Stimulated activated naive B cell treated with anti-CD40 and anti-IgM and Interleukin-4, amounts not matched to agents 10 μg/mL and 1 μg/mL and 100 μg/mL, for 72 hours (primary cell): Measurements from ENCODE around the gene REC8.

Source experiments
- ATAC-seq, 2 donors: fragments of 150-1000 bp; cut with Tn5 transposase; replicated peaks; 2 replicates each; pipeline ENCODE4 v1.10.0; 2021; ENCODE audit warnings: moderate library complexity in 1 of 2
- DNase-seq: peaks from one replicate; pipeline ENCODE4 v3.0.0; 2021
- H3K27ac Mint-ChIP-seq: one replicate; pipeline ENCODE4 v1.8.0; 2022; ENCODE audit warnings: mild to moderate bottlenecking, mixed read lengths
- H3K27me3 Mint-ChIP-seq, 2 donors: one replicate each; pipeline ENCODE4 v1.8.0; 2022; ENCODE audit warnings: mixed read lengths in 2 of 2
- H3K36me3 Mint-ChIP-seq, 2 donors: one replicate each; pipeline ENCODE4 v1.8.0; 2022; ENCODE audit warnings: mixed read lengths in 2 of 2, mild to moderate bottlenecking in 1 of 2
- H3K4me1 Mint-ChIP-seq, 2 donors: one replicate each; pipeline ENCODE4 v1.8.0; 2022; ENCODE audit warnings: mixed read lengths in 2 of 2, mild to moderate bottlenecking in 1 of 2
- H3K4me3 Mint-ChIP-seq, 2 donors: one replicate each; pipeline ENCODE4 v1.8.0; 2022; ENCODE audit warnings: mild to moderate bottlenecking in 2 of 2, mixed read lengths in 2 of 2, moderate library complexity in 1 of 2
- H3K9me3 Mint-ChIP-seq, 2 donors: one replicate each; pipeline ENCODE4 v1.8.0; 2022; ENCODE audit warnings: mixed read lengths in 2 of 2, mild to moderate bottlenecking in 1 of 2

The REC8 gene, protein sequence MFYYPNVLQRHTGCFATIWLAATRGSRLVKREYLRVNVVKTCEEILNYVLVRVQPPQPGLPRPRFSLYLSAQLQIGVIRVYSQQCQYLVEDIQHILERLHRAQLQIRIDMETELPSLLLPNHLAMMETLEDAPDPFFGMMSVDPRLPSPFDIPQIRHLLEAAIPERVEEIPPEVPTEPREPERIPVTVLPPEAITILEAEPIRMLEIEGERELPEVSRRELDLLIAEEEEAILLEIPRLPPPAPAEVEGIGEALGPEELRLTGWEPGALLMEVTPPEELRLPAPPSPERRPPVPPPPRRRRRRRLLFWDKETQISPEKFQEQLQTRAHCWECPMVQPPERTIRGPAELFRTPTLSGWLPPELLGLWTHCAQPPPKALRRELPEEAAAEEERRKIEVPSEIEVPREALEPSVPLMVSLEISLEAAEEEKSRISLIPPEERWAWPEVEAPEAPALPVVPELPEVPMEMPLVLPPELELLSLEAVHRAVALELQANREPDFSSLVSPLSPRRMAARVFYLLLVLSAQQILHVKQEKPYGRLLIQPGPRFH

DNA sequence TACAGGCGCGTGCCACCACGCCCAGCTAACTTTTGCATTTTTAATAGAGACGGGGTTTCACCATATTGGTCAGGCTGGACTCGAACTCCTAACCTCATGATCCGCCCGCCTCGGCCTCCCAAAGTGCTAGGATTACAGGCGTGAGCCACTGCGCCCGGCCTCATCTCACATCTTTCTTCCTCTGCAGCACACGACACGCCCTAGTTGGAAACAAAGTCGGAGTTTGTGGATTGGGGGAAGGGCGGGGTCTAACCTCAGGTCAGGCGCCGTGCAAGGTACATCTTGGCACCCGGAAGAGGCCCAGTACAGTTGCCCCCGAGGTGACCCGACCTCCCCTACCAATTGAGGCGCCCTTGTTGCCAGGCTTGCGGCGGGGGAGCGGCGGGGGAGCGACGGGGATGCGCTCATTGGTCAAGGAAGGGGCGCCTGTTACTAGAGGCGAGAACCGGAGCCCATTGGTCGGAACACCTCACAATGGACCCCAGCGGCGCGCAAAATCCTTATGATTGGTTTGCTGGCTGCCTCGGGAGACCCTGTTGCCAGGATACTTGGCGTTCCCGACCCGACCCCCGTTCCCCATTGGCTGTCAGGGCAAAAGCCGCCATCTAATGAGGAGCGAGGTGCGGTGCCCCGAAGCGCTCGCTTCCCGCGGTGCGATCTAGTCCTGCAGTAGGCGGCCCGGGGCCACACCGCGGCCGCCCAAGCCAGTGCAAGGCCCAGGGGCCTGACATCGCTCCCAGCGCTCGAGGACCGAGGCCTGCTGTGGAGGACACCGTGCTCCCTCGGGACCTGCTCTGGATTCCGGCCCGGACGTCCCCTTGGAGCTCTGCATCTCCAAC lies at the start of gene REC8:
Gene REC8, plus strand, starts transcription at position 659 of the 839 bp plus-strand sequence. CDS start 473 bp downstream, outside the sequence.
- Mint-ChIP-seq H3K27me3 (no peaks in the 10 kb centered on the region), H3K27ac (peak within 1 kb of the TSS; percentile 75), H3K4me1 (peaks cover 15 to 29% of the 10 kb centered on the region in 2 donors), H3K4me3 (peak within 1 kb of the TSS; percentile 84 to 99), H3K36me3 (peaks cover 22 to 31% of the 10 kb centered on the region in 2 donors), H3K9me3 (no peaks in the 10 kb centered on the region)
- ATAC-seq (peak; percentile 87 to 90), DNase-seq (peak; percentile 71)

DNA sequence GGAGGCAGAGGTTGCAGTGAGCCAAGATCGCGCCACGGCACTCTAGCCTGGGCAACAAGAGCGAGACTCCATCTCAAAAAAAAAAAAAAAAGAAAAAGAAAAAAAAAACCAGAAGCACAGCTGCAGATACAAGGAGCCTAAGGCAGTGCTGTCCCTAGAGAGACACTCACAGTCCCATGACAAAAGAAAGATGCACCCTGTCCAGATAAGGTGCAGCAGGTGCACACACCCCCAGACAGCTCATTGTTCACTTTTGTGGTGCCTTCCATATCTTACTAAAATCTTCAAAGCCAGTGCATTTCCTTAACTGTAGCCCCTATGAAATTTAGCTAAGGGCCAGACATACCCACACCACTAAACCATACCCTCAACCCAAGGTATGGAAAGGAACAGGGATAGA lies 49.5 kb upstream of the REC8 start:
- DNase-seq: no peak
- Mint-ChIP-seq H3K4me3 (no peak overlapping the region), H3K36me3 (peaks cover 38 to 57% of the 10 kb centered on the region in 2 donors), H3K27ac (peak overlapping the region; percentile 98), H3K9me3 (no peaks in the 10 kb centered on the region), H3K27me3 (no peaks in the 10 kb centered on the region), H3K4me1 (peaks cover 27 to 32% of the 10 kb centered on the region in 2 donors)
- no peak for ATAC-seq

DNA sequence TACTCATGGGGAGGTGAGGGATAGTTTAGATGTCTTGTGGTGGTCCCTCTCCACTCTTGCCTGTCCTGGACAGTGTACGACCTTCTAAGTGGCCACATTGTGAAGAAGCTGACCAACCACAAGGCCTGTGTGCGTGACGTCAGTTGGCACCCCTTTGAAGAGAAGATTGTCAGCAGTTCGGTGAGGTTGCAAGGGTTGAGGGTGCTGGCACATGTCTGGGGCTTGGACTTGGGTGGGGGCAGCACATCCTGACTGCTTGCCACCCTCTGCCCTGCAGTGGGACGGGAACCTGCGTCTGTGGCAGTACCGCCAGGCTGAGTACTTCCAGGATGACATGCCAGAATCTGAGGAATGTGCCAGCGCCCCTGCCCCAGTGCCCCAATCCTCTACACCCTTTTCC lies 49.0 kb upstream of the REC8 start:
- H3K4me1 Mint-ChIP-seq: peaks cover 26 to 35% of the 10 kb centered on the region in 2 donors
- no peaks in the 10 kb centered on the region for H3K27me3 Mint-ChIP-seq
- DNase-seq (no peak), ATAC-seq (no peak)
- peaks cover 38 to 53% of the 10 kb centered on the region in 2 donors for H3K36me3 Mint-ChIP-seq
- peak overlapping the region in 1 of 2 donors; percentile 69 for H3K4me3 Mint-ChIP-seq
- no peaks in the 10 kb centered on the region for H3K9me3 Mint-ChIP-seq
- peak overlapping the region; percentile 98 for H3K27ac Mint-ChIP-seq

DNA sequence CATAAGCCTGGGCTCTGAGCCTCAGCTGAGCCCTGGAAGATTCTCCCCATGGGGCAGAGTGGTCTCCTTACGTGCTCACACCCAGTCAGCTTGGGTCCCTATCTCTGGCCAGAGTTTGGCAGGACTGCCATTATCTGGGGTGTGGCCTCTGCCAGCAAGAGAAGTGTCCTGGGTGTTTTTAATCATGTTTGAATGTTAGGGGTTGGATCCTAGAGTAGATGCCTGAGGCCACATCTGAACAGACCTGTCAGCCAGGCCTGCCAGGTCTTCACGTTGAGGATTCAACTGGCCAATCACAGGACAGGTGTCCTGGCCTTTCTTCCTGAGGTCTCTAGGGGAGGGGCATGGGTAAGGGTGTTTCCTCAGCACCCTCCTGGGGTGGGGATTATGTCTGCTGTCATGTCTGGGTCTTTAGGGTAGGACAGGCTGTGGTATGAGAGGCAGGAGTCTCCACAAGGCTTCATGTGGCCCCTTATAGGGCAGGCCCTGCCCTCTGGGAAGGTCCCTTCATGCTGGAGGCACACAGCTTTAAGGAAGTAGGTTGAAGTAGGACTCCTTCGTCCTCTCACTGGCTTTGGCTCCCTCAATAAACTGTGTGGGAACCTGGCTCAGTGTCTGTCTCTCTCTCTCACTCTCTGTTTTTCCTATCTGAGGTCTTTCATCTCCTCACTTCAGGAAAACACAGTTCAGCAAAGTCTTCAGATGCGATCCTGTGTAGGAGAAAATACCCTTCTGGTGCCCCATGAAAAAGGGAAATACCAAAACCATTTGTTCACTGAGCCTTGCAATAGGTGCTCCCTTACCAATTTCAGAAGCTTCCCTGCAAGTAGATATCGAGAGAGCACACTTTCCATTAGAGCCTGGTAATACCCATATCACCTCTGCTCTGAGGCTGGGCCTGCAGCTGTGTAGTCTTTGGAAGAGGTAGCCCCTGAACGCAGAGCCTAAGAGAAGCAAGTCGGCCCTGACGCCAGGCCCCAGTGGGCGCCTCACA lies 48.2 kb upstream of the REC8 start:
- Mint-ChIP-seq H3K4me1 (peaks cover 23 to 37% of the 10 kb centered on the region in 2 donors), H3K4me3 (peak overlapping the region; percentile 28 to 69), H3K9me3 (no peaks in the 10 kb centered on the region), H3K27ac (peak overlapping the region; percentile 98), H3K27me3 (no peaks in the 10 kb centered on the region), H3K36me3 (peaks cover 33 to 45% of the 10 kb centered on the region in 2 donors)
- ATAC-seq (peak; percentile 95 to 97), DNase-seq (peak; percentile 62)

DNA sequence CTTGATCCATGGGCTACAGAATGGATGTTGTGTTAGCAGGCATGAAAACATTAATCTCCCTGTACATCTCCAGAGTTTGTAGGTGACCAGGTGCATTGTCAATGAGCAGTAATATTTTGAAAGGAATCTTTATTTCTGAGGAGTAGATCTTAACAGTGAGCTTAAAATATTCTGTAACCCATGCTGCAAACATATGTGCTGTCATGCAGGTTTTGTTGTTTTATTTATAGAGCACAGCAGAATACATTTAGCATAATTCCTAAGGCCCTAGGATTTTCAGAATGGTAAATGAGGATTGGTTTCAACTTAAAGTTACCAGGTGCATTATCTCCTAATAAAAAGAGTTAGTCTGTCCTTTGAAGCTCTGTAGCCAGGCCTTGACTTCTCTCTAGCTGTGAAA lies 44.9 kb upstream of the REC8 start:
- H3K27ac Mint-ChIP-seq: no peak overlapping the region
- no peaks in the 10 kb centered on the region for H3K9me3 Mint-ChIP-seq
- H3K36me3 Mint-ChIP-seq: peaks cover 18 to 23% of the 10 kb centered on the region in 2 donors
- DNase-seq (no peak), ATAC-seq (no peak)
- peaks cover 26 to 41% of the 10 kb centered on the region in 2 donors for H3K4me1 Mint-ChIP-seq
- no peaks in the 10 kb centered on the region for H3K27me3 Mint-ChIP-seq
- H3K4me3 Mint-ChIP-seq: no peak overlapping the region

DNA sequence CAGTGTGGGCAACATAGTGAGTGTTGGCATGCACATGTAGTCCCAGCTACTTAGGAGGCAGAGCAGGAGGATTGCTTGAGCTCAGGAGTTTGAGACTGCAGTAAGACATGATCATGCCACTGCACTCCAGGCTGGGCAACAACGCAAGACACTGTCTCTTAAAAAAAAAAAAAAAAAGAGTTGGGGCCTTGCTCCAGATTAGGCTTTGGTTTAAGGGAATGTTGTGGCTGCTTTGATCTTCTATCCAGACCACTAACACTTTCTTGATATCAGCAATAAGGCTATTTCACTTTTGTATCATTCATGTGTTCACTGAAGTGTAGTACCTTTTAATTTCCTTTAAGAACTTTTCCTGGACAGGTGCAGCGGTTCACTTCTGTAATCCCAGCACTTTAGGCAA lies 44.2 kb upstream of the REC8 start:
- Mint-ChIP-seq H3K4me3 (no peak overlapping the region), H3K27ac (no peak overlapping the region), H3K36me3 (peaks cover 15 to 20% of the 10 kb centered on the region in 2 donors), H3K9me3 (no peaks in the 10 kb centered on the region), H3K4me1 (peaks cover 28 to 43% of the 10 kb centered on the region in 2 donors), H3K27me3 (no peaks in the 10 kb centered on the region)
- DNase-seq (no peak), ATAC-seq (no peak)

DNA sequence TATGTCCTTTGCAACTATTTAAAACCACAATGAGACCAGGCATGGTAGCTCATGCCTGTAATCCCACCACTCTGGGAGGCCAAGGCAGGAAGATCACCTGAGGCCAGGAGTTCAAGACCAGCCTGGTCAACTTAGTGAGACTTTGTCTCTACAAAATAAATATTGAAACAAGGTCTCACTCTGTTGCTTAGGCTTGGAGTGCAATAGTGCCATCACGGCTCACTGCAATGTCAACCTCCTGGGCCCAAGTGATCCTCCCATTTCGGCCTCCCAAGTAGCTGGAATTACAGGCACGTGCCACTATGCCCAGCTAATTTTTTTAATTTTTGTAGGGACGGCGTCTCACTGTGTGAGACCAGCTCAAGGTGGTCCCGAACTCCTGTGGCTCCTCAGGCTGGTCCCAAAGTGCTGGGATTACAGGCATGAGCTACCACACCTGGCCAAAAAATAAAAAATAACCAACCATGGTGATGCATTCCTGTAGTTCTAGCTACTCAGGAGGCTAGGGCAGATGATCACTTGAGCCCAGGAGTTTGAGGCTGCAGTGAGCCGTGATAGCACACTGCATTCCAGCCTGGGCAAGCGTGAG lies 42.4 kb upstream of the REC8 start:
- DNase-seq (no peak), ATAC-seq (no peak)
- H3K9me3 Mint-ChIP-seq: no peaks in the 10 kb centered on the region
- H3K4me1 Mint-ChIP-seq: peaks cover 15 to 29% of the 10 kb centered on the region in 2 donors
- peaks cover 4 to 7% of the 10 kb centered on the region in 2 donors for H3K36me3 Mint-ChIP-seq
- H3K27ac Mint-ChIP-seq: no peak overlapping the region
- no peaks in the 10 kb centered on the region for H3K27me3 Mint-ChIP-seq
- H3K4me3 Mint-ChIP-seq: no peak overlapping the region

DNA sequence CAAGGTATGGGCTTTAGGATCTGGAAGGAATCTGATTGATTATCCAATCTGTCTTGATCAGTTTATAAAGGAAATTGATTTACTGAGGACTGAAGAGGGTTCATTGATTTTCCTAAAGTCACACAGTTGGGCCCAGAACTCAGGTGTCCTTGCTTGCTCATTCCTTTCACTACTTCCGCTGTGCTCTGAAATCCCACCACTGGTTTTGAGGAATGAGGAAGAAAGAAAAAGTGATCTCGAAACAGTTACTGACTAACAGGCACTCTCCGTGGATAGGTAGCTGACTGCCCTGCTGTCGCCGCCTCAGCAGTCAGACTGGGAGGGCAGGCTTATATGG lies 41.5 kb upstream of the REC8 start, which contains the start of gene FITM1:
Gene FITM1, plus strand, starts transcription at position 280 of the 337 bp plus-strand sequence. CDS start 905 bp downstream, outside the sequence.
- Mint-ChIP-seq H3K27me3 (no peaks in the 10 kb centered on the region), H3K27ac (peak within 1 kb of the TSS; percentile 42), H3K4me3 (no peak within 1 kb of the TSS), H3K9me3 (no peaks in the 10 kb centered on the region), H3K4me1 (peaks cover 16 to 26% of the 10 kb centered on the region in 2 donors), H3K36me3 (peaks cover under 1 to 5% of the 10 kb centered on the region in 2 donors)
- DNase-seq (no peak), ATAC-seq (no peak)

DNA sequence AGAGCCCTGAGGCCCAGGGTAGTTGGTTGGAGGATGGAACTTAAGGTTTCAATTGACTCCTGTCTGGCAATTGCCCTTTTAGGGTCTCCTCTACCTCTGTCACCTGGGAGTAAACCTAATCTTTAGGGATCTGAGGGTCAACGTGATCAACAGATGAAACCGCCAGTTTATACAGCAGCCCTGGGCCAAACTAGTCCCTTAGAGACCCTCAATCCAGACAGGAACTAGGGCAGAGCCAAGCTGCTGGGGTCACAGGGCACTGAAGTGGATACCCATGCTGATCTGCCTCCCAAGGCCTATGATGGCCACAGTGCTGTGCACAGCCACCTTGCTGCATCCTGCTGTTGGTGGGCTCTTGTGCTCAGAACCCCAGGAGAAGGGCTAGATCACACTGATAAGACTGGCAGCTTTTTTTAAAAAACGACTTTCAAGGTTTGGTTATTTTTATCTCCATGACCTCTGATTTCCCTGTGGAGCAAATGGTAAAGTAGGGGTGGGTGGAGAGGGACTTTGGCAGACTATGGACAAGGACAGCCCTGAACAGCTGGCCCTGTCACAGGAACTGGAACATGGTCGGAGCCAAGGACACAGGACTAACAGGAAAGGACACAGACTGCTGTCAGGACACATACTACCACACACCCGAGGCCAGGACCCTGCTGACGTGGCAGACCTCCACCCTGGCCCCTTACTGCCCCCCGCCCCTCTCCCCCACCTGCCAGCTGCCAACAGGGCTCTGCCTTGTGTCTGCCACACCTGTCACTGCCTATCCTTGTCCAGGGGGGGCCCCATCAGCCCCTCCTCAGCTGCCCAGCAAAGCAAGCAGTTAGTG lies 40.9 kb upstream of the REC8 start:
- Mint-ChIP-seq H3K9me3 (no peaks in the 10 kb centered on the region), H3K4me1 (peaks cover 19 to 29% of the 10 kb centered on the region in 2 donors), H3K36me3 (peaks cover 0 to 5% of the 10 kb centered on the region in 2 donors), H3K27ac (peak overlapping the region; percentile 42), H3K27me3 (no peaks in the 10 kb centered on the region), H3K4me3 (no peak overlapping the region)
- ATAC-seq (no peak), DNase-seq (no peak)

DNA sequence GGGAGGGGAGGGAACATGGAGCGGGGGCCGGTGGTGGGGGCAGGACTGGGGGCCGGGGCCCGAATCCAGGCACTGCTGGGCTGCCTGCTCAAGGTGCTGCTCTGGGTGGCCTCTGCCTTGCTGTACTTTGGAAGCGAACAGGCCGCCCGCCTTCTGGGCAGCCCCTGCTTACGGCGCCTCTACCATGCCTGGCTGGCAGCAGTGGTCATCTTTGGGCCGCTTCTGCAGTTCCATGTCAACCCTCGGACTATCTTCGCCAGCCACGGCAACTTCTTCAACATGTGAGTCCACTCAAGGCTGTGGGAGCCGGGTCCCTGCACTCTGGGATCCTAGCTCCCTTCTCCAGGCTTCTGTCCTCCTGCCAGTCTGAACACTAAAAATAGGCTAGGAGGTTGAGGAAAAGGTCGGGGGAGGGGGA lies 40.3 kb upstream of the REC8 start:
- no peak for DNase-seq
- peaks cover 19 to 31% of the 10 kb centered on the region in 2 donors for H3K4me1 Mint-ChIP-seq
- H3K4me3 Mint-ChIP-seq: no peak overlapping the region
- no peak overlapping the region for H3K27ac Mint-ChIP-seq
- no peaks in the 10 kb centered on the region for H3K27me3 Mint-ChIP-seq
- peaks cover 2 to 7% of the 10 kb centered on the region in 2 donors for H3K36me3 Mint-ChIP-seq
- H3K9me3 Mint-ChIP-seq: no peaks in the 10 kb centered on the region
- no peak for ATAC-seq

DNA sequence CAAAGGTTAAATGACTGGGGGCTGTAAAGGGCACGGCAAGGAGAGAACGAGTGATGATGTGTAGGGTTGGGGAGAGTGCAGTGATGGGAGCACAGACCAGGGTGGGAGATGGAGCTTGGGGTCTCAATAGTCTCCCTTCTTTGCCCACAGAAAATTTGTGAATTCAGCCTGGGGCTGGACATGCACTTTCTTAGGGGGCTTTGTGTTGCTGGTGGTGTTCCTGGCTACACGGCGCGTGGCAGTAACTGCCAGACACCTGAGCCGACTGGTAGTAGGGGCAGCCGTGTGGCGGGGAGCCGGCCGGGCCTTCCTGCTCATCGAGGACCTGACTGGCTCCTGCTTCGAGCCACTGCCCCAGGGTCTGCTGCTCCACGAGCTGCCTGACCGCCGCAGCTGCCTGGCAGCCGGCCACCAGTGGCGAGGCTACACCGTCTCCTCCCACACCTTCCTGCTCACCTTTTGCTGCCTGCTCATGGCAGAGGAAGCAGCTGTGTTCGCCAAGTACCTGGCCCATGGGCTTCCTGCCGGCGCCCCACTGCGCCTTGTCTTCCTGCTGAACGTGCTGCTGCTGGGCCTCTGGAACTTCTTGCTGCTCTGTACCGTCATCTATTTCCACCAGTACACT lies 39.7 kb upstream of the REC8 start:
- Mint-ChIP-seq H3K36me3 (peaks cover 8 to 13% of the 10 kb centered on the region in 2 donors), H3K27me3 (no peaks in the 10 kb centered on the region), H3K4me1 (peaks cover 25 to 37% of the 10 kb centered on the region in 2 donors), H3K9me3 (no peaks in the 10 kb centered on the region), H3K4me3 (peak overlapping the region in 1 of 2 donors; percentile 11), H3K27ac (no peak overlapping the region)
- ATAC-seq (no peak), DNase-seq (no peak)

DNA sequence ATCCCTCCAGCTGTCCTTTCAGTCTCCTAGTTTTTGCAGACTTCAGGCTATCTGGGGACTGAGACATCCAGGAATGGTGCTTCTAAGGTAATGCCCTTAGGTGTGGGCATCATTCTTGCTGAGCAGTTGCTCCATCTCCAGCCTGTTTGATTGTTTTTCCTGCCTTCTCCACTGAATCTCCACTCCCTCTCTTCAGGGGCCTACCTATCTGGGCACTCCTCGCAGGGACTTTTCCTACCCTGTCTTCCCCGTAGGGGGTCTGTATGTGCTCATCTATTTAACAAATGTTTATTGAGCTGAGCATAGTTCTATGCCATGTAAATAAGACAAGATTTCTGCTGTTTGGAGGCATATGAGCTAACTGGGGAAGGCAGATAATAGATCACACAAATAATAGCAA lies 38.9 kb upstream of the REC8 start:
- no peak for ATAC-seq
- Mint-ChIP-seq H3K4me1 (peaks cover 28 to 40% of the 10 kb centered on the region in 2 donors), H3K4me3 (peak overlapping the region in 1 of 2 donors; percentile 49), H3K27me3 (no peaks in the 10 kb centered on the region), H3K9me3 (no peaks in the 10 kb centered on the region), H3K27ac (peak overlapping the region; percentile 63), H3K36me3 (peaks cover 12 to 15% of the 10 kb centered on the region in 2 donors)
- DNase-seq: no peak
